Spleen (tissue), 11 donors: Measurements from ENCODE around the gene LMF1. TPM values are rescaled to one million over a fixed set of nuclear protein-coding genes. Genes with fewer than 3 reads are reported as not detected.

ENCODE experiments used
- DNase-seq: peaks from one replicate; pipeline ENCODE4 v3.0.0-alpha.2; 2020
- H3K27ac ChIP-seq, 8 donors: fragments of 200-600 bp; sonication (generic) in 7 of 8; 1 replicate in 4 of 8; 2 replicates in 4 of 8; pipeline versions ENCODE4 v1.5.0 to v1.8.0; 2016 to 2021; ENCODE audit warnings: inconsistent platforms in 4 of 8, mild to moderate bottlenecking in 4 of 8, moderate library complexity in 1 of 8
- H3K27me3 ChIP-seq, 7 donors: fragments of 200-600 bp; sonication (generic) in 6 of 7; replicated peaks in 1 of 7; 1 replicate in 4 of 7; 2 replicates in 3 of 7; pipeline versions ENCODE4 v1.5.0 to v1.8.0; 2016 to 2021; ENCODE audit warnings: inconsistent platforms in 3 of 7, mild to moderate bottlenecking in 1 of 7
- H3K36me3 ChIP-seq, 6 donors: fragments of 200-600 bp; sonication (generic) in 5 of 6; 1 replicate in 4 of 6; 2 replicates in 2 of 6; pipeline versions ENCODE4 v1.5.0 to v1.8.0; 2016 to 2021; ENCODE audit warnings: inconsistent platforms in 2 of 6
- H3K4me1 ChIP-seq, 6 donors: fragments of 200-600 bp; sonication (generic) in 5 of 6; 1 replicate in 3 of 6; 2 replicates in 3 of 6; pipeline versions ENCODE4 v1.5.0 to v1.8.0; 2016 to 2021; ENCODE audit warnings: inconsistent platforms in 3 of 6
- H3K4me3 ChIP-seq, 8 donors: fragments of 200-600 bp; sonication (generic) in 7 of 8; 1 replicate in 4 of 8; 2 replicates in 4 of 8; pipeline versions ENCODE4 v1.5.0 to v1.8.0; 2016 to 2021; ENCODE audit warnings: inconsistent platforms in 4 of 8, mild to moderate bottlenecking in 4 of 8, moderate library complexity in 2 of 8
- H3K9me3 ChIP-seq, 8 donors: fragments of 200-600 bp; sonication (generic) in 7 of 8; 1 replicate in 4 of 8; 2 replicates in 4 of 8; pipeline versions ENCODE4 v1.5.0 to v1.8.0; 2016 to 2021; ENCODE audit warnings: inconsistent platforms in 4 of 8
- CTCF ChIP-seq, 11 experiments: fragments of 200-600 bp in 7 of 11; fragments of 450-650 bp in 4 of 11; sonication (generic) in 4 of 11; IDR thresholded peaks in 8 of 11; conservative IDR thresholded peaks in 3 of 11; 1 replicate in 7 of 11; 2 replicates in 4 of 11; pipeline versions ENCODE4 v1.4.0 to v1.8.0; 2016 to 2021; ENCODE audit warnings: antibody characterized with exemption in 11 of 11, inconsistent platforms in 4 of 11, mild to moderate bottlenecking in 1 of 11
- POLR2A ChIP-seq, 3 donors: fragments of 450-650 bp; IDR thresholded peaks; one replicate each; pipeline ENCODE4 v1.5.1; 2017; ENCODE audit warnings: antibody characterized with exemption in 3 of 3, mild to moderate bottlenecking in 1 of 3
- POLR2AphosphoS5 ChIP-seq, 3 donors: sonication (generic); formaldehyde crosslinking; IDR thresholded peaks; one replicate each; pipeline ENCODE4 v1.5.1; 2017; ENCODE audit warnings: antibody characterized with exemption in 3 of 3
- WGBS, 5 donors: extraction: QIAGEN DNeasy Blood & Tissue Kit in 3 of 5; methylation state at CpG; one replicate each; pipeline versions ENCODE4 v1.1.5 to v1.1.7; 2013 to 2018; 5-methylcytosine and 5-hydroxymethylcytosine counted together
- intact Hi-C: fragments of 100-400 bp; cut with DNase I; formaldehyde crosslinking; loops from one replicate; pipeline ENCODE4 v1.15.0; 2023; ENCODE audit warnings: low total_unique reads
- polyA plus RNA-seq, 3 donors: library from polyadenylated mRNA; stranded (reverse); fragments of 200-250 nt; gene quantifications; one replicate each; pipeline ENCODE4 v1.2.1, GENCODE V29; 2013
- total RNA-seq, 7 donors: library from RNA; depleted of rRNA in 3 of 7; stranded (reverse); fragments of >200 nt in 3 of 7; fragmentation: NEBNext Ultra II Directional in 4 of 7; extraction: Animal tissue kit (Norgen Biotek cat#: 25700) in 4 of 7; gene quantifications; one replicate each; pipeline versions ENCODE4 v1.1.0 to v1.2.1, GENCODE V29; 2016 to 2021
- donor health status: healthy with polysubstance abuse.
- donor health status: DM: no; HTN: no; CAD: no; lungs with moderate emphysema.
- donor health status: DM: no; HTN: no; CAD: no.
- donor health status: Bipolar disorder and iron deficiency.
- donor health status: healthy.
- donor health status: DM: no; HTN: no; CAD: no.
- donor health status: DM: yes; HTN: yes; CAD: no.

The LMF1 gene
- total and polyA plus RNA-seq, 10 donors: 10.4 to 57.6 (median 32.5) TPM

- Histone ChIP-seq H3K27me3 (no peaks in the 10 kb centered on the region), H3K27ac (no peak overlapping the region), H3K4me1 (peaks cover 0 to 9% (median 3%) of the 10 kb centered on the region in 6 donors), H3K4me3 (no peak overlapping the region), H3K36me3 (peaks cover 0 to 43% (median 11%) of the 10 kb centered on the region in 6 donors), H3K9me3 (no peaks in the 10 kb centered on the region)
- WGBS, 5 donors: 63 to 76% (median 66%) methylated on average over 31 of the region's 31 CpGs
- intact Hi-C loops: no loop called here
- TF ChIP-seq CTCF (IDR thresholded peaks at IDR 0.05 in 8 of 11, conservative IDR thresholded peaks at IDR 0.05 in 3 of 11): no peak
- no peak for TF ChIP-seq POLR2AphosphoS5 (IDR thresholded peaks at IDR 0.05)
- no peak for TF ChIP-seq POLR2A (IDR thresholded peaks at IDR 0.05)
- DNase-seq: no peak
These were observed 93.3 kb downstream of the LMF1 start for GRCh38 chr16:877242-878071.

GRCh38 chr16:876523-877241, 94.1 kb downstream of the LMF1 start:
- Histone ChIP-seq H3K4me3 (no peak overlapping the region), H3K27ac (no peak overlapping the region), H3K4me1 (peaks cover 0 to 13% (median 3%) of the 10 kb centered on the region in 6 donors), H3K9me3 (no peaks in the 10 kb centered on the region), H3K27me3 (no peaks in the 10 kb centered on the region), H3K36me3 (peaks cover 0 to 51% (median 11%) of the 10 kb centered on the region in 6 donors)
- intact Hi-C loops: no loop called here
- 86 to 94% (median 93%) methylated on average over 25 of the region's 25 CpGs for WGBS, 5 donors
- no peak for DNase-seq
- TF ChIP-seq POLR2AphosphoS5 (IDR thresholded peaks at IDR 0.05): no peak
- no peak for TF ChIP-seq CTCF (IDR thresholded peaks at IDR 0.05 in 8 of 11, conservative IDR thresholded peaks at IDR 0.05 in 3 of 11)
- no peak for TF ChIP-seq POLR2A (IDR thresholded peaks at IDR 0.05)

- WGBS, 5 donors: 93 to 94% (median 93%) methylated on average over 22 of the region's 22 CpGs
- no peak overlapping the region for H3K4me3 ChIP-seq
- H3K36me3 ChIP-seq: peaks cover 0 to 58% (median 11%) of the 10 kb centered on the region in 6 donors
- intact Hi-C loops: no loop called here
- peaks cover 0 to 16% (median 3%) of the 10 kb centered on the region in 6 donors for H3K4me1 ChIP-seq
- H3K27me3 ChIP-seq: no peaks in the 10 kb centered on the region
- no peak overlapping the region for H3K27ac ChIP-seq
- no peaks in the 10 kb centered on the region for H3K9me3 ChIP-seq
- DNase-seq: no peak
- TF ChIP-seq POLR2AphosphoS5 (IDR thresholded peaks at IDR 0.05): no peak
- TF ChIP-seq POLR2A (IDR thresholded peaks at IDR 0.05): no peak
- TF ChIP-seq CTCF (IDR thresholded peaks at IDR 0.05 in 8 of 11, conservative IDR thresholded peaks at IDR 0.05 in 3 of 11): no peak
These were observed 94.8 kb downstream of the LMF1 start for GRCh38 chr16:876041-876335.
